K562 (cell line): ENCODE measurements around the gene ANOS1. TPM values are rescaled to one million over a fixed set of nuclear protein-coding genes. Genes with fewer than 3 reads are reported as not detected.

Experiments
- ATAC-seq: fragments of 200-7000 bp; cut with Tn5 transposase; 3 replicates; pipeline ENCODE4 v1.9.1; 2020; ENCODE audit warnings: moderate library complexity
- BruUV-seq: library from RNA; stranded (reverse); fragments of 400-500 nt; replicated peaks from 2 replicates; lab custom pipeline; 2021; lab: Mats Ljungman, UMichigan
- CTCF ChIA-PET: fragments of 300-600 bp; formaldehyde crosslinking; extraction: SDS; loops from one replicate; lab custom pipeline; 2021; ENCODE audit warnings: low intra/inter-chr PET ratio; lab: Yijun Ruan, JAX
- POLR2A ChIA-PET: fragments of 300-600, 350-650 bp; sonication (Branson Sonifier 250); formaldehyde crosslinking; extraction: SDS; loops from one replicate; lab custom pipeline; 2021; ENCODE audit warnings: antibody characterized with exemption, inconsistent platforms; lab: Yijun Ruan, JAX
- DNase-seq, 4 experiments: peaks; one replicate each; pipeline versions ENCODE4 v3.0.0 to v3.0.0-alpha.2; 2011 to 2018; ENCODE audit warnings: low spot score in 3 of 4, mixed read lengths in 3 of 4; ENCODE audit errors: extremely low read depth in 1 of 4
- FAIRE-seq: peaks from 2 replicates; lab custom pipeline; 2011; peaks lifted over from hg19 to GRCh38; lab: Jason Lieb, UNC
- H2AFZ ChIP-seq: 2 replicates; pipeline ENCODE4 v1.6.0; 2011; ENCODE audit warnings: low read depth, low read length, control low read depth, inconsistent platforms
- H3K27ac ChIP-seq: fragments of 200-600 bp; 3 replicates; pipeline ENCODE4 v1.8.0; 2011; ENCODE audit warnings: low read depth, mild to moderate bottlenecking, control low read depth, inconsistent platforms, low read length, moderate library complexity, mixed read lengths; ENCODE audit errors: extremely low read depth
- H3K27me3 ChIP-seq, 2 experiments: fragments of 300-600 bp in 1 of 2; 2 replicates in 1 of 2; 3 replicates in 1 of 2; pipeline versions ENCODE4 v1.6.0 to v1.8.0; 2011; ENCODE audit warnings: inconsistent platforms in 2 of 2, low read length in 2 of 2, mild to moderate bottlenecking in 1 of 2, mixed read lengths in 1 of 2, moderate library complexity in 1 of 2; ENCODE audit not compliant: control insufficient read depth in 2 of 2, insufficient read depth in 2 of 2
- H3K36me3 ChIP-seq: fragments of 300-600 bp; 3 replicates; pipeline ENCODE4 v1.8.0; 2011; ENCODE audit warnings: mild to moderate bottlenecking, low read length, inconsistent platforms; ENCODE audit not compliant: control insufficient read depth, insufficient read depth
- H3K4me1 ChIP-seq, 2 experiments: fragments of 200-600 bp in 1 of 2; replicated peaks in 1 of 2; 2 replicates in 1 of 2; 3 replicates in 1 of 2; pipeline versions ENCODE4 v1.5.1 to v1.8.0; 2011; ENCODE audit warnings: inconsistent platforms in 2 of 2, low read length in 2 of 2, mild to moderate bottlenecking in 1 of 2, mixed read lengths in 1 of 2, moderate library complexity in 1 of 2; ENCODE audit not compliant: control insufficient read depth in 2 of 2, insufficient read depth in 2 of 2
- H3K4me2 ChIP-seq: 2 replicates; pipeline ENCODE4 v1.6.1; 2011; ENCODE audit warnings: low read length, control low read depth, inconsistent platforms, mixed read lengths; ENCODE audit not compliant: insufficient read depth
- H3K4me3 ChIP-seq: fragments of 200-600 bp; sonication (generic), shearing (Covaris generic); 2 replicates; pipeline ENCODE4 v1.5.1; 2016; ENCODE audit warnings: control low read depth, inconsistent platforms
- H3K79me2 ChIP-seq: fragments of 200-600 bp; 3 replicates; pipeline ENCODE4 v1.8.0; 2011; ENCODE audit warnings: low read length, inconsistent platforms; ENCODE audit not compliant: control insufficient read depth, insufficient read depth
- H3K9ac ChIP-seq, 2 experiments: 2 replicates each; pipeline versions ENCODE4 v1.6.0 to v1.6.1; 2011; ENCODE audit warnings: low read depth in 2 of 2, low read length in 2 of 2, control low read depth in 1 of 2, inconsistent platforms in 1 of 2, mild to moderate bottlenecking in 1 of 2, mixed read lengths in 1 of 2; ENCODE audit not compliant: insufficient read depth in 1 of 2
- H3K9me1 ChIP-seq: one replicate; pipeline ENCODE4 v1.6.0; 2011; ENCODE audit warnings: inconsistent platforms, mild to moderate bottlenecking, low read length, moderate library complexity; ENCODE audit not compliant: control insufficient read depth, insufficient read depth
- H3K9me3 ChIP-seq: replicated peaks from 2 replicates; pipeline ENCODE4 v1.5.1; 2011; ENCODE audit warnings: low read depth, low read length, inconsistent platforms; ENCODE audit not compliant: control insufficient read depth, insufficient read depth
- H4K20me1 ChIP-seq: replicated peaks from 2 replicates; pipeline ENCODE4 v1.6.1; 2011; ENCODE audit warnings: low read length, inconsistent platforms, mixed read lengths; ENCODE audit not compliant: control insufficient read depth, insufficient read depth
- ARID2 ChIP-seq: fragments of 450-650 bp; IDR thresholded peaks from 2 replicates; pipeline ENCODE4 v1.6.1; 2017; ENCODE audit warnings: antibody characterized with exemption, mild to moderate bottlenecking
- BMI1 ChIP-seq: fragments of 150-350 bp; IDR thresholded peaks from 2 replicates; pipeline ENCODE4 v1.6.1; 2014; ENCODE audit warnings: low read length
- ETV1 ChIP-seq: fragments of 450-650 bp; conservative IDR thresholded peaks from 2 replicates; pipeline ENCODE4 v1.6.1; 2016; ENCODE audit warnings: missing genetic modification characterization, control low read depth, low read depth, missing compliant biosample characterization
- FOS ChIP-seq: IDR thresholded peaks from 3 replicates; pipeline ENCODE4 v1.6.1; 2011; ENCODE audit not compliant: insufficient read length; ENCODE audit errors: extremely low read depth
- MTA3 ChIP-seq: fragments of 450-650 bp; formaldehyde crosslinking; IDR thresholded peaks from 2 replicates; pipeline ENCODE4 v1.6.1; 2017; ENCODE audit warnings: mild to moderate bottlenecking, borderline replicate concordance
- NCOR1 ChIP-seq: fragments of 450-650 bp; IDR thresholded peaks from 2 replicates; pipeline ENCODE4 v1.6.1; 2016; ENCODE audit warnings: mild to moderate bottlenecking, moderate library complexity
- RUNX1 ChIP-seq: sonication (generic); IDR thresholded peaks from 2 replicates; pipeline ENCODE4 v1.6.1; 2016; ENCODE audit warnings: antibody characterized with exemption, low read depth
- TBL1XR1 ChIP-seq, 2 experiments: IDR thresholded peaks; 2 replicates each; pipeline ENCODE4 v1.6.1; 2012; ENCODE audit warnings: improper control_type of control experiment in 2 of 2, low read length in 2 of 2, mild to moderate bottlenecking in 1 of 2
- TBP ChIP-seq: optimal IDR thresholded peaks from 2 replicates; pipeline ENCODE3; 2011; ENCODE audit warnings: low read depth, low read length, improper control_type of control experiment
- ZFP1 ChIP-seq: fragments of 450-650 bp; formaldehyde crosslinking; IDR thresholded peaks from 2 replicates; pipeline ENCODE4 v1.4.0; 2020; ENCODE audit warnings: mild to moderate bottlenecking, mixed read lengths
- ZNF133 ChIP-seq: fragments of 250-450 bp; sonication (Bioruptor Pico); IDR thresholded peaks from 2 replicates; pipeline ENCODE4 v1.4.0; 2020; ENCODE audit warnings: mild to moderate bottlenecking
- WGBS: fragments of 100-300 bp; shearing (Covaris generic); methylation state at CpG from one replicate; pipeline ENCODE4 v1.1.6; 2016; ENCODE audit warnings: low coverage, mixed read lengths; ENCODE audit not compliant: insufficient coverage; ENCODE audit errors: missing lambda C conversion rate; 5-methylcytosine and 5-hydroxymethylcytosine counted together
- in situ Hi-C: fragments of 300-500 bp; cut with MboI; formaldehyde crosslinking; loops from 4 replicates; pipeline ENCODE4 v1.15.0; 2018; ENCODE audit warnings: inconsistent platforms, mixed read lengths
- intact Hi-C: fragments of 100-400 bp; cut with micrococcal nuclease; formaldehyde crosslinking; loops from 2 replicates; pipeline ENCODE4 v1.14.2; 2022
- polyA plus RNA-seq, 8 experiments: library from polyadenylated mRNA; depleted of rRNA in 4 of 8; stranded (reverse) in 5 of 8; unstranded in 3 of 8; fragments of >200 nt; fragmentation: Nextera tagmentation in 2 of 8; fragmentation: Illumina TruSeq in 1 of 8; extraction: Ambion mirVana in 2 of 8; extraction: Trizol in 1 of 8; gene quantifications; 2 replicates each; pipeline versions ENCODE4 v1.2.1 to v1.2.3, GENCODE V29; 2011 to 2014; ENCODE audit warnings: inconsistent platforms in 1 of 8, missing spikeins in 1 of 8
- total RNA-seq, 7 experiments: library from RNA; depleted of rRNA in 6 of 7; stranded (reverse); fragments of >200 nt in 6 of 7; fragmentation: Illumina TruSeq in 2 of 7; extraction: Trizol in 2 of 7; gene quantifications; 2 replicates each; pipeline versions ENCODE4 v1.2.1 to v1.2.3, GENCODE V29; 2011 to 2021; ENCODE audit warnings: low replicate concordance in 1 of 7
- TF ChIP-seq, protein P1 (sequence below): fragments of 250-450 bp; sonication (Bioruptor Pico); IDR thresholded peaks from 2 replicates; pipeline ENCODE4 v1.9.0; 2021; ENCODE audit warnings: mild to moderate bottlenecking, inconsistent platforms
- TF ChIP-seq, protein P2 (sequence below): fragments of 450-650 bp; IDR thresholded peaks from 2 replicates; pipeline ENCODE4 v1.7.1; 2018; ENCODE audit warnings: mild to moderate bottlenecking, low read depth; ENCODE audit not compliant: partially characterized antibody
- TF ChIP-seq, protein P3 (sequence below): sonication (generic); formaldehyde crosslinking; IDR thresholded peaks from 2 replicates; pipeline ENCODE4 v1.8.0; 2022; ENCODE audit warnings: mild to moderate bottlenecking, missing genetic modification reagents
- TF ChIP-seq, protein P4 (sequence below): fragments of 250-450 bp; sonication (Bioruptor Pico); IDR thresholded peaks from 2 replicates; pipeline ENCODE4 v1.5.1; 2021; ENCODE audit warnings: mild to moderate bottlenecking

Gene ANOS1
- total and polyA plus RNA-seq, 9 of the 15 experiments (the other 6 are each of a cell fraction or from before 2014, with no cell fraction given) = 0.04 TPM; not detected in 8

DNA sequence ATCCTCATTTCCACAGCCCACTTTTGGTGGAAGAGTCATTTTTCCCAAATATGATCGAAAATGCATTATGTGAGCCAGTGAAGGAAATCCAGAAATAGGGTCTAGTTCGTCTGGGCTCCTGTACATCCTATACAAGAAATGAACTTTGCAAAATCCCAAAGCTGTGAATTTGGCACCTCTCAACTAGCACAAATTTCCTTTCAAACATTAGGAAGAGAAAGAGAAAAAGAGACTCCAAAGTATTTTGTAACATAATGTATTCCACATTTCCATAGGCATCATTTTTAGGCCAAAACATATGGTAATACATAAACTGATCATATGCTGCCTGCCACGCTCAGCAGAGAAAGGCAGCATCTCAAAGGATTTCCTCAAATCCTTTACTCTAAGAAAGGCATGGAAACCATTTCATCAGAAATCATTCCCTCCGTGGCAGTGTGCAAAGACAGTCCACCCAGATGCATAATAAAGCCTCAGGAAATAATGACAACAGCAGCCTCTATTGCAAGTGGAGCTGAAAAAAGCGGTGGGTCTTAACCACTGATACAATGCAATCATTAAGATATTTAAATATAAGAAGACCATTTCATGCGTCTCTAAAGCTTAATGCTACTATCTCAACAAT, 56.8 kb downstream of the ANOS1 start:
- H3K9me3 ChIP-seq = no peaks in the 10 kb centered on the region
- H3K4me3 ChIP-seq = no peak overlapping the region
- no peaks in the 10 kb centered on the region for H3K9me1 ChIP-seq
- FAIRE-seq (no peak), ATAC-seq (no peak), DNase-seq (no peak)
- in situ Hi-C loops = no loop called here
- no peaks in the 10 kb centered on the region for H3K4me1 ChIP-seq
- no peak overlapping the region for H3K27ac ChIP-seq
- H4K20me1 ChIP-seq = no peaks in the 10 kb centered on the region
- H3K4me2 ChIP-seq = no peak overlapping the region
- ChIA-PET POLR2A (no interaction called here), CTCF (no interaction called here)
- H2AFZ ChIP-seq = no peak overlapping the region
- WGBS = 0% methylated on average over 5 of the region's 6 CpGs
- H3K9ac ChIP-seq = no peak overlapping the region
- intact Hi-C loops = no loop called here
- no TSS peak for BruUV-seq
- no peaks in the 10 kb centered on the region for H3K36me3 ChIP-seq
- no peaks in the 10 kb centered on the region for H3K79me2 ChIP-seq
- no peaks in the 10 kb centered on the region for H3K27me3 ChIP-seq
- TF ChIP-seq TBP (no peak), BMI1 (no peak), NCOR1 (no peak), ARID2 (no peak), ETV1 (tag) (no peak), RUNX1 (no peak), ZFP1 (CRISPR knock-in tag) (no peak), FOS (no peak), MTA3 (no peak), ZNF133 (CRISPR knock-in tag) (no peak), TBL1XR1 (IDR thresholded peaks at IDR 0.05; ENCODE audit: low read length in 2 of 2) (no peak)
- TF ChIP-seq, protein P1, sequence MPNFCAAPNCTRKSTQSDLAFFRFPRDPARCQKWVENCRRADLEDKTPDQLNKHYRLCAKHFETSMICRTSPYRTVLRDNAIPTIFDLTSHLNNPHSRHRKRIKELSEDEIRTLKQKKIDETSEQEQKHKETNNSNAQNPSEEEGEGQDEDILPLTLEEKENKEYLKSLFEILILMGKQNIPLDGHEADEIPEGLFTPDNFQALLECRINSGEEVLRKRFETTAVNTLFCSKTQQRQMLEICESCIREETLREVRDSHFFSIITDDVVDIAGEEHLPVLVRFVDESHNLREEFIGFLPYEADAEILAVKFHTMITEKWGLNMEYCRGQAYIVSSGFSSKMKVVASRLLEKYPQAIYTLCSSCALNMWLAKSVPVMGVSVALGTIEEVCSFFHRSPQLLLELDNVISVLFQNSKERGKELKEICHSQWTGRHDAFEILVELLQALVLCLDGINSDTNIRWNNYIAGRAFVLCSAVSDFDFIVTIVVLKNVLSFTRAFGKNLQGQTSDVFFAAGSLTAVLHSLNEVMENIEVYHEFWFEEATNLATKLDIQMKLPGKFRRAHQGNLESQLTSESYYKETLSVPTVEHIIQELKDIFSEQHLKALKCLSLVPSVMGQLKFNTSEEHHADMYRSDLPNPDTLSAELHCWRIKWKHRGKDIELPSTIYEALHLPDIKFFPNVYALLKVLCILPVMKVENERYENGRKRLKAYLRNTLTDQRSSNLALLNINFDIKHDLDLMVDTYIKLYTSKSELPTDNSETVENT (CRISPR knock-in tag) = no peak
- TF ChIP-seq, protein P2, sequence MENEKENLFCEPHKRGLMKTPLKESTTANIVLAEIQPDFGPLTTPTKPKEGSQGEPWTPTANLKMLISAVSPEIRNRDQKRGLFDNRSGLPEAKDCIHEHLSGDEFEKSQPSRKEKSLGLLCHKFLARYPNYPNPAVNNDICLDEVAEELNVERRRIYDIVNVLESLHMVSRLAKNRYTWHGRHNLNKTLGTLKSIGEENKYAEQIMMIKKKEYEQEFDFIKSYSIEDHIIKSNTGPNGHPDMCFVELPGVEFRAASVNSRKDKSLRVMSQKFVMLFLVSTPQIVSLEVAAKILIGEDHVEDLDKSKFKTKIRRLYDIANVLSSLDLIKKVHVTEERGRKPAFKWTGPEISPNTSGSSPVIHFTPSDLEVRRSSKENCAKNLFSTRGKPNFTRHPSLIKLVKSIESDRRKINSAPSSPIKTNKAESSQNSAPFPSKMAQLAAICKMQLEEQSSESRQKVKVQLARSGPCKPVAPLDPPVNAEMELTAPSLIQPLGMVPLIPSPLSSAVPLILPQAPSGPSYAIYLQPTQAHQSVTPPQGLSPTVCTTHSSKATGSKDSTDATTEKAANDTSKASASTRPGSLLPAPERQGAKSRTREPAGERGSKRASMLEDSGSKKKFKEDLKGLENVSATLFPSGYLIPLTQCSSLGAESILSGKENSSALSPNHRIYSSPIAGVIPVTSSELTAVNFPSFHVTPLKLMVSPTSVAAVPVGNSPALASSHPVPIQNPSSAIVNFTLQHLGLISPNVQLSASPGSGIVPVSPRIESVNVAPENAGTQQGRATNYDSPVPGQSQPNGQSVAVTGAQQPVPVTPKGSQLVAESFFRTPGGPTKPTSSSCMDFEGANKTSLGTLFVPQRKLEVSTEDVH = no peak
- TF ChIP-seq, protein P3, sequence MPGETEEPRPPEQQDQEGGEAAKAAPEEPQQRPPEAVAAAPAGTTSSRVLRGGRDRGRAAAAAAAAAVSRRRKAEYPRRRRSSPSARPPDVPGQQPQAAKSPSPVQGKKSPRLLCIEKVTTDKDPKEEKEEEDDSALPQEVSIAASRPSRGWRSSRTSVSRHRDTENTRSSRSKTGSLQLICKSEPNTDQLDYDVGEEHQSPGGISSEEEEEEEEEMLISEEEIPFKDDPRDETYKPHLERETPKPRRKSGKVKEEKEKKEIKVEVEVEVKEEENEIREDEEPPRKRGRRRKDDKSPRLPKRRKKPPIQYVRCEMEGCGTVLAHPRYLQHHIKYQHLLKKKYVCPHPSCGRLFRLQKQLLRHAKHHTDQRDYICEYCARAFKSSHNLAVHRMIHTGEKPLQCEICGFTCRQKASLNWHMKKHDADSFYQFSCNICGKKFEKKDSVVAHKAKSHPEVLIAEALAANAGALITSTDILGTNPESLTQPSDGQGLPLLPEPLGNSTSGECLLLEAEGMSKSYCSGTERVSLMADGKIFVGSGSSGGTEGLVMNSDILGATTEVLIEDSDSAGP (CRISPR knock-in tag) = no peak
- TF ChIP-seq, protein P4, sequence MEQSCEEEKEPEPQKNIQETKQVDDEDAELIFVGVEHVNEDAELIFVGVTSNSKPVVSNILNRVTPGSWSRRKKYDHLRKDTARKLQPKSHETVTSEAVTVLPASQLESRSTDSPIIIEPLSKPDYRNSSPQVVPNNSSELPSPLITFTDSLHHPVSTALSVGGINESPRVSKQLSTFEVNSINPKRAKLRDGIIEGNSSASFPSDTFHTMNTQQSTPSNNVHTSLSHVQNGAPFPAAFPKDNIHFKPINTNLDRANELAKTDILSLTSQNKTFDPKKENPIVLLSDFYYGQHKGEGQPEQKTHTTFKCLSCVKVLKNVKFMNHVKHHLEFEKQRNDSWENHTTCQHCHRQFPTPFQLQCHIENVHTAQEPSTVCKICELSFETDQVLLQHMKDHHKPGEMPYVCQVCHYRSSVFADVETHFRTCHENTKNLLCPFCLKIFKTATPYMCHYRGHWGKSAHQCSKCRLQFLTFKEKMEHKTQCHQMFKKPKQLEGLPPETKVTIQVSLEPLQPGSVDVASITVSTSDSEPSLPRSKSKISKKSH (CRISPR knock-in tag) = no peak
